ENCODE data around the gene COL6A3. TPM values are rescaled to one million over a fixed set of nuclear protein-coding genes. Genes with fewer than 3 reads are reported as not detected.

COL6A3 gene
- total and polyA plus RNA-seq, 2 of the 13 experiments (the other 11 are each of a cell fraction or from before 2014, with no cell fraction given): 0.03 TPM; not detected in 1

DNA sequence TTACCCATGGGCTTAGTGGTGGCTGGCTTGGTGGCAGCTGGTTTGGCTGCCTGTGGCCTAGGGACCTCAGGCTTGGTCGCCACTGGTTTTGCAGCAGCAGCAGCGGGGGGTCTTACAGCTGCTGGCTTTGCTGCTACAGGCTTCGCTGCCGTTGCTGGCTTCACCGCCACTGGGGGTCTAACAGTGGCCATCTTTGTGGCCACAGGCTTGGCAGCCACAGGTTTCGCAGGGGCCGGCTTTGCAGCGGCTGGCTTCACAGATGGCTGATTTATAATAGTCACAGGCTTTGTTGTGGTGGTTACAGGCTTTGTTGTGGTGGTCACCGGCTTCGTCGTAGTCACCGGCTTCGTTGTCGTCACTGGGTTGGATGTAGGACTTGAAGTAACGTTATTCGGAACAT lies 77.8 kb downstream of the COL6A3 start (continued):
- TF ChIP-seq MZF1 (CRISPR knock-in tag; IDR thresholded peaks at IDR 0.05; ENCODE audit: borderline replicate concordance) (no peak), TCF7L2 (IDR thresholded peaks at IDR 0.05; ENCODE audit: low read depth, low read length) (no peak)
- TF ChIP-seq, protein P1, sequence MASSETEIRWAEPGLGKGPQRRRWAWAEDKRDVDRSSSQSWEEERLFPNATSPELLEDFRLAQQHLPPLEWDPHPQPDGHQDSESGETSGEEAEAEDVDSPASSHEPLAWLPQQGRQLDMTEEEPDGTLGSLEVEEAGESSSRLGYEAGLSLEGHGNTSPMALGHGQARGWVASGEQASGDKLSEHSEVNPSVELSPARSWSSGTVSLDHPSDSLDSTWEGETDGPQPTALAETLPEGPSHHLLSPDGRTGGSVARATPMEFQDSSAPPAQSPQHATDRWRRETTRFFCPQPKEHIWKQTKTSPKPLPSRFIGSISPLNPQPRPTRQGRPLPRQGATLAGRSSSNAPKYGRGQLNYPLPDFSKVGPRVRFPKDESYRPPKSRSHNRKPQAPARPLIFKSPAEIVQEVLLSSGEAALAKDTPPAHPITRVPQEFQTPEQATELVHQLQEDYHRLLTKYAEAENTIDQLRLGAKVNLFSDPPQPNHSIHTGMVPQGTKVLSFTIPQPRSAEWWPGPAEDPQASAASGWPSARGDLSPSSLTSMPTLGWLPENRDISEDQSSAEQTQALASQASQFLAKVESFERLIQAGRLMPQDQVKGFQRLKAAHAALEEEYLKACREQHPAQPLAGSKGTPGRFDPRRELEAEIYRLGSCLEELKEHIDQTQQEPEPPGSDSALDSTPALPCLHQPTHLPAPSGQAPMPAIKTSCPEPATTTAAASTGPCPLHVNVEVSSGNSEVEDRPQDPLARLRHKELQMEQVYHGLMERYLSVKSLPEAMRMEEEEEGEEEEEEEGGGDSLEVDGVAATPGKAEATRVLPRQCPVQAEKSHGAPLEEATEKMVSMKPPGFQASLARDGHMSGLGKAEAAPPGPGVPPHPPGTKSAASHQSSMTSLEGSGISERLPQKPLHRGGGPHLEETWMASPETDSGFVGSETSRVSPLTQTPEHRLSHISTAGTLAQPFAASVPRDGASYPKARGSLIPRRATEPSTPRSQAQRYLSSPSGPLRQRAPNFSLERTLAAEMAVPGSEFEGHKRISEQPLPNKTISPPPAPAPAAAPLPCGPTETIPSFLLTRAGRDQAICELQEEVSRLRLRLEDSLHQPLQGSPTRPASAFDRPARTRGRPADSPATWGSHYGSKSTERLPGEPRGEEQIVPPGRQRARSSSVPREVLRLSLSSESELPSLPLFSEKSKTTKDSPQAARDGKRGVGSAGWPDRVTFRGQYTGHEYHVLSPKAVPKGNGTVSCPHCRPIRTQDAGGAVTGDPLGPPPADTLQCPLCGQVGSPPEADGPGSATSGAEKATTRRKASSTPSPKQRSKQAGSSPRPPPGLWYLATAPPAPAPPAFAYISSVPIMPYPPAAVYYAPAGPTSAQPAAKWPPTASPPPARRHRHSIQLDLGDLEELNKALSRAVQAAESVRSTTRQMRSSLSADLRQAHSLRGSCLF (CRISPR knock-in tag; IDR thresholded peaks at IDR 0.05; ENCODE audit: borderline replicate concordance): no peak

DNA sequence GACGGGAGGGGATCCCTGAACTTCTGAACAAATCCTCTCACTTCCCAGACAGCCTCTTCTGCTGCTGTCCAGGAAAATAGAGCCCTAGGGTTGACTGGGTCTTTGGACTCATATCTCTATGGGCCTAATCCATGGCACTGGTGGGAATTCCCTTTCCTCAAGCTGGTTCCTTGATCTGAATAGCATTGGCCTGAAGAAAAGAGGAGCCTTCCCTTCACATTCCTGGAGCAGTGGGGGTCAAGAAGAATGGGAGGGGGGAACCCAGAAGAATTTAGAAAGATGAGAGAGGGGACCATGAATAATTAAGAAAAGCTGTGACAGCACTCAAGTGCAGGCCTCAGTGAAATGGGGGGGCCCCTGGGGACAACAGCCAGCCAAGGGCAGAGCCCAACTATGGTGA lies 80.2 kb downstream of the COL6A3 start:
- CTCF ChIA-PET (ENCODE audit: low intra/inter-chr PET ratio, low total read pairs): no interaction called here
- no peak overlapping the region for H3K4me3 ChIP-seq (replicated peaks in 1 of 3; ENCODE audit: insufficient read depth in 1 of 3, low read depth in 2 of 3, low read length in 3 of 3)
- ATAC-seq (no peak), DNase-seq (ENCODE audit: low spot score) (no peak), FAIRE-seq (no peak)
- H3K9me3 ChIP-seq (ENCODE audit: low read length): no peaks in the 10 kb centered on the region
- H3K27me3 ChIP-seq (ENCODE audit: control insufficient read depth in 1 of 2, insufficient read depth in 2 of 2, low read length in 2 of 2): peaks cover 1 to 12% of the 10 kb centered on the region in 2 experiments; a peak in 3 of 5 replicates
- no peak overlapping the region for H3K27ac ChIP-seq (ENCODE audit: extremely low read length, insufficient read depth, low read length)
- no peak overlapping the region for H3K4me2 ChIP-seq (ENCODE audit: low read depth, low read length)
- no peak overlapping the region for H2AFZ ChIP-seq (ENCODE audit: low read length)
- TF ChIP-seq EHMT2 (IDR thresholded peaks at IDR 0.05; ENCODE audit: borderline replicate concordance, low read depth, low read length): no peak
- no peak for TF ChIP-seq ZNF7 (CRISPR knock-in tag; IDR thresholded peaks at IDR 0.05)
- TF ChIP-seq ZNF749 (CRISPR knock-in tag; IDR thresholded peaks at IDR 0.05; ENCODE audit: borderline replicate concordance): no peak
- BruUV-seq (replicated peaks): no TSS peak
- 0% methylated on average over 1 of the region's 1 CpG for WGBS (ENCODE audit: low lambda C conversion rate)
- no peak overlapping the region for H3K9ac ChIP-seq (ENCODE audit: insufficient read depth, low read depth, low read length)
- H3K4me1 ChIP-seq (ENCODE audit: insufficient read depth, low read length): no peaks in the 10 kb centered on the region
- POLR2A ChIA-PET: no interaction called here
- intact Hi-C loops (cut with micrococcal nuclease; ENCODE audit: unreplicated experiment) (no loop called here), in situ Hi-C loops (cut with HindIII; ENCODE audit: extremely low pct_ligation_motif_present, low pct_unique_long_range_greater_than_20kb) (no loop called here)
- H3K36me3 ChIP-seq (replicated peaks in 1 of 2; ENCODE audit: control insufficient read depth in 1 of 2, insufficient read depth in 2 of 2, low read length in 2 of 2): no peaks in the 10 kb centered on the region
- no peaks in the 10 kb centered on the region for H4K20me1 ChIP-seq (ENCODE audit: insufficient read depth, low read length)
- H3K79me2 ChIP-seq (ENCODE audit: insufficient read depth, low read length): no peaks in the 10 kb centered on the region

Measured in HepG2 (cell line).